Vagina (tissue), 2 donors: Measurements from ENCODE around the gene TMEM140. TPM values are rescaled to one million over a fixed set of nuclear protein-coding genes. Genes with fewer than 3 reads are reported as not detected.
"Not testable (repeated sequence)": the region's sequence is repeated elsewhere in the genome, so short reads cannot be mapped to it uniquely, and the experiment has no call there.

Experiments
- DNase-seq, 2 donors: peaks; one replicate each; pipeline ENCODE4 v3.0.0-alpha.2; 2017; ENCODE audit errors: extremely low spot score in 2 of 2
- H3K27ac ChIP-seq: fragments of 200-600 bp; sonication (generic); one replicate; pipeline ENCODE4 v1.5.1; 2019
- H3K27me3 ChIP-seq: fragments of 200-600 bp; sonication (generic); one replicate; pipeline ENCODE4 v1.5.1; 2019
- H3K36me3 ChIP-seq, 2 donors: fragments of 200-600 bp; sonication (generic); one replicate each; pipeline ENCODE4 v1.5.1; 2017 to 2019
- H3K4me1 ChIP-seq: fragments of 200-600 bp; sonication (generic); one replicate; pipeline ENCODE4 v1.5.1; 2019
- H3K4me3 ChIP-seq, 2 donors: fragments of 200-600 bp; sonication (generic); 1 replicate in 1 of 2; 2 replicates in 1 of 2; pipeline ENCODE4 v1.5.1; 2016 to 2019
- H3K9me3 ChIP-seq: fragments of 200-600 bp; sonication (generic); one replicate; pipeline ENCODE4 v1.5.1; 2019
- POLR2A ChIP-seq, 2 donors: fragments of 450-650 bp; IDR thresholded peaks; one replicate each; pipeline ENCODE4 v1.6.1; 2017; ENCODE audit warnings: antibody characterized with exemption in 2 of 2, mild to moderate bottlenecking in 2 of 2, moderate library complexity in 2 of 2
- POLR2AphosphoS5 ChIP-seq, 2 donors: sonication (generic); formaldehyde crosslinking; IDR thresholded peaks; one replicate each; pipeline ENCODE4 v1.9.0; 2017; ENCODE audit warnings: antibody characterized with exemption in 2 of 2, mild to moderate bottlenecking in 2 of 2, low read depth in 1 of 2; ENCODE audit not compliant: insufficient read depth in 1 of 2
- intact Hi-C: fragments of 100-400 bp; cut with DNase I; formaldehyde crosslinking; loops from one replicate; pipeline ENCODE4 v1.15.1; 2023
- total RNA-seq: library from RNA; depleted of rRNA; stranded (reverse); fragments of >200 nt; gene quantifications from one replicate; pipeline ENCODE4 v1.2.3, GENCODE V29; 2016
- TF ChIP-seq, protein P1 (sequence below), 3 experiments: fragments of 450-650 bp in 2 of 3; fragments of 200-600 bp in 1 of 3; sonication (generic) in 1 of 3; IDR thresholded peaks; one replicate each; pipeline ENCODE4 v1.5.1; 2017 to 2019; ENCODE audit warnings: antibody characterized with exemption in 3 of 3, mild to moderate bottlenecking in 2 of 3, moderate library complexity in 2 of 3

TMEM140 gene
- total RNA-seq, 1 donor from 2014 or later, result 20.4 TPM

DNA sequence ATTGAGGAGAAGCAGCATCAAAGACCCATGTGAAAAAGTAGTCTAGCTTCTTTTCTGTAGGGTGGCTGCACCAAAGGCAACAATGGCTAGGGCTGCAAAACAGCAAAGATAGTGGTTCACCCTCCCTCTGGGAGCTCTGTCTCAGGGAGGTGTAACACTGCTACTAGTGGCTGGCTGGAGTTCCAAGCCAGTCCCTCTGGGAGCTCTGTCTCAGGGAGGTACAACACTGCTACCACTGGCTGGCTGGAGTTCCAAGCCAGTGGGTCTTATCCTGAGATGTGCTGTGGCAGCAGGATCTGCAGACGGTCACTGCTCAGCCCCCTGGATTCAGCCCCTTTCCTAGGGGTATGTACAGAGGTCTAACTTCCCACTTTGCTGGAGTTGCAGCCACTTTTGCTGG lies 37.9 kb upstream of the TMEM140 start:
- Histone ChIP-seq H3K36me3 (no peaks in the 10 kb centered on the region), H3K27me3 (no peaks in the 10 kb centered on the region), H3K9me3 (no peaks in the 10 kb centered on the region), H3K4me3 (no peak overlapping the region), H3K4me1 (no peaks in the 10 kb centered on the region), H3K27ac (no peak overlapping the region)
- TF ChIP-seq POLR2A (IDR thresholded peaks at IDR 0.05) (no peak), POLR2AphosphoS5 (IDR thresholded peaks at IDR 0.05; ENCODE audit: insufficient read depth in 1 of 2, low read depth in 1 of 2) (no peak)
- TF ChIP-seq, protein P1, sequence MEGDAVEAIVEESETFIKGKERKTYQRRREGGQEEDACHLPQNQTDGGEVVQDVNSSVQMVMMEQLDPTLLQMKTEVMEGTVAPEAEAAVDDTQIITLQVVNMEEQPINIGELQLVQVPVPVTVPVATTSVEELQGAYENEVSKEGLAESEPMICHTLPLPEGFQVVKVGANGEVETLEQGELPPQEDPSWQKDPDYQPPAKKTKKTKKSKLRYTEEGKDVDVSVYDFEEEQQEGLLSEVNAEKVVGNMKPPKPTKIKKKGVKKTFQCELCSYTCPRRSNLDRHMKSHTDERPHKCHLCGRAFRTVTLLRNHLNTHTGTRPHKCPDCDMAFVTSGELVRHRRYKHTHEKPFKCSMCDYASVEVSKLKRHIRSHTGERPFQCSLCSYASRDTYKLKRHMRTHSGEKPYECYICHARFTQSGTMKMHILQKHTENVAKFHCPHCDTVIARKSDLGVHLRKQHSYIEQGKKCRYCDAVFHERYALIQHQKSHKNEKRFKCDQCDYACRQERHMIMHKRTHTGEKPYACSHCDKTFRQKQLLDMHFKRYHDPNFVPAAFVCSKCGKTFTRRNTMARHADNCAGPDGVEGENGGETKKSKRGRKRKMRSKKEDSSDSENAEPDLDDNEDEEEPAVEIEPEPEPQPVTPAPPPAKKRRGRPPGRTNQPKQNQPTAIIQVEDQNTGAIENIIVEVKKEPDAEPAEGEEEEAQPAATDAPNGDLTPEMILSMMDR (IDR thresholded peaks at IDR 0.05), result no peak
- no peak for DNase-seq
- intact Hi-C loops, result no loop called here

DNA sequence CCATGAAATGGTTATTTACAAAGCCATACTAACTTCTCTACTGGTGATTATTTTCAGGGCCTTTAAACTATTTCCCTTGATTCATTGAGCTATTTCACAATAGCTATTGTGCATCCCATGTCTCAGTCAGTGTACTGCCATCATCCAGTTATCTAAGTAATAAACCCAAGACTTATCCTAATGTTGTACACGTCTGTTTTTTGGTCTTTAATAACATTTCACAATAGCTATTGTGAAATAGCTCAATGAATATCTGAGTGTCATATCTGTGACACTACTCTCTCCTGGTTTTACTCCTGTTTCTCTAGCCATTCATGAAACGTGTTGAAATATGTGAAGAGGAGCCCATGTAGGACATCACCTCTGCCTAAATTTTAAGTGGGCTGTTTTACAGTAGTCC lies 36.5 kb upstream of the TMEM140 start:
- H3K27me3 ChIP-seq, result no peaks in the 10 kb centered on the region
- no peak for TF ChIP-seq POLR2AphosphoS5 (IDR thresholded peaks at IDR 0.05; ENCODE audit: insufficient read depth in 1 of 2, low read depth in 1 of 2)
- TF ChIP-seq, protein P1 (IDR thresholded peaks at IDR 0.05), result no peak
- TF ChIP-seq POLR2A (IDR thresholded peaks at IDR 0.05), result no peak
- no peaks in the 10 kb centered on the region for H3K4me1 ChIP-seq
- H3K27ac ChIP-seq, result no peak overlapping the region
- intact Hi-C loops, result no loop called here
- H3K4me3 ChIP-seq, result no peak overlapping the region
- no peaks in the 10 kb centered on the region for H3K9me3 ChIP-seq
- no peak for DNase-seq
- H3K36me3 ChIP-seq, result no peaks in the 10 kb centered on the region

DNA sequence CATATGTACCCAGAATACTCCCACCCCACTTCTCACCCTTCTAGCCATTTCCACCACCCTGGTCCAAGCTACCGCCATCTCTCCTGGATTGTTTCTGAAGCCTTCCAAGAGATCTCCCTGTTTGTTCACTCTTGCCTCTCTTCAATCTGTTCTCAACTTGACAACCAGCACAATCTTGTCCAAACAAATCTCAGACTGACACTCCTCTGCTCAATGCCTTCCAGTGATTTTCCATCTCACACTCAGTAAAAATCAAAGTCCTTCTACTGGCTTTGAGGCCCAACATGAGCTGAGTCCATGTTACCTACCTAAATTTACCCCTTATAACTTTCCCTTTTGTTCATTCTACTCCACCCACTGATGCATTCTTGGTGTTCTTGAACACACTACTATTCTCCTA lies 33.2 kb upstream of the TMEM140 start:
- Histone ChIP-seq H3K4me3 (no peak overlapping the region), H3K36me3 (no peaks in the 10 kb centered on the region), H3K9me3 (no peaks in the 10 kb centered on the region), H3K27ac (no peak overlapping the region), H3K4me1 (no peaks in the 10 kb centered on the region), H3K27me3 (no peaks in the 10 kb centered on the region)
- TF ChIP-seq, protein P1 (IDR thresholded peaks at IDR 0.05), result no peak
- TF ChIP-seq POLR2AphosphoS5 (IDR thresholded peaks at IDR 0.05; ENCODE audit: insufficient read depth in 1 of 2, low read depth in 1 of 2) (no peak), POLR2A (IDR thresholded peaks at IDR 0.05) (no peak)
- intact Hi-C loops, result no loop called here
- DNase-seq, result no peak

DNA sequence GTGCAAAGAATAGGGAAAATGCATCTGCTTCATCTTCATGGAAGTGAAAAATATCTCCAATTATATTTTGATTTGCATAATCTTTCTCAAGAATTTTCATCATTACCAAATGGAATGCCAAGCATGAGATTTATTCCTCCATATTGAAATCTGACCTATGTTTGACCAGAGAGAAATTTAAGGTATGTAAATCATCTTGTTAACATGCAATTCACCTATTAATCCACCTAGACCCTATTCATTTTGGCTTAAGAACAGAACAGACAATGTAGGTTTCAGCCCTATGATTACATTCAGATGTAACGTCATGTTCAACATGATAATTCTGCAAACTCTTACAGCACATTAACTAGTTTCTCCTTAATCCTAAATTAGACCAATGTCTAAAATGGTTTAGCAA lies 30.8 kb upstream of the TMEM140 start:
- TF ChIP-seq POLR2AphosphoS5 (IDR thresholded peaks at IDR 0.05; ENCODE audit: insufficient read depth in 1 of 2, low read depth in 1 of 2), result no peak
- no peak for TF ChIP-seq POLR2A (IDR thresholded peaks at IDR 0.05)
- TF ChIP-seq, protein P1 (IDR thresholded peaks at IDR 0.05), result no peak
- H3K36me3 ChIP-seq, result no peaks in the 10 kb centered on the region
- no peaks in the 10 kb centered on the region for H3K4me1 ChIP-seq
- intact Hi-C loops, result no loop called here
- no peak for DNase-seq
- H3K9me3 ChIP-seq, result no peaks in the 10 kb centered on the region
- no peaks in the 10 kb centered on the region for H3K27me3 ChIP-seq
- H3K27ac ChIP-seq, result no peak overlapping the region
- no peak overlapping the region for H3K4me3 ChIP-seq

DNA sequence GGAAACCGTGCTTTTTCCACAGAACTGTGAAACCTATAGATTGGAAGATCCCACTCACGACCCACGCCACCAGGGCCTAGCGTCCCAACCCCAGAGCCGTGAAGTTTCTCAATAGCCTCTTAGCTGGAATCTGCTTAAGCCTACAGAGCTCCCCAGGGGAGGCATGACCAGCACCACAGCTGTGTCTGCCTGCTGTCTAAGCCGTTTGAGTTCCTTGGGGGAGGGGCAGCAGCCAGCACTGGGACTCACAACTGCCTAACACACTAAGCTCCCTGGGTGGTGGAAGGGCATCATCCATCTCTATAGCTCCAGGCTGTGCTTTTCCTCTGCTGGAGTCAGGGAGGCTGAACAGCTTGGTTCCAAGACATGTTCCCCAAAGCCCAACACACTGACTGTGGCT lies 26.0 kb upstream of the TMEM140 start:
- Histone ChIP-seq H3K9me3 (no peaks in the 10 kb centered on the region), H3K27ac (no peak overlapping the region), H3K27me3 (no peaks in the 10 kb centered on the region), H3K36me3 (no peaks in the 10 kb centered on the region), H3K4me1 (no peaks in the 10 kb centered on the region), H3K4me3 (no peak overlapping the region)
- DNase-seq, result no peak
- intact Hi-C loops, result no loop called here
- TF ChIP-seq POLR2A (IDR thresholded peaks at IDR 0.05) (no peak), POLR2AphosphoS5 (IDR thresholded peaks at IDR 0.05; ENCODE audit: insufficient read depth in 1 of 2, low read depth in 1 of 2) (no peak)
- TF ChIP-seq, protein P1 (IDR thresholded peaks at IDR 0.05), result no peak

DNA sequence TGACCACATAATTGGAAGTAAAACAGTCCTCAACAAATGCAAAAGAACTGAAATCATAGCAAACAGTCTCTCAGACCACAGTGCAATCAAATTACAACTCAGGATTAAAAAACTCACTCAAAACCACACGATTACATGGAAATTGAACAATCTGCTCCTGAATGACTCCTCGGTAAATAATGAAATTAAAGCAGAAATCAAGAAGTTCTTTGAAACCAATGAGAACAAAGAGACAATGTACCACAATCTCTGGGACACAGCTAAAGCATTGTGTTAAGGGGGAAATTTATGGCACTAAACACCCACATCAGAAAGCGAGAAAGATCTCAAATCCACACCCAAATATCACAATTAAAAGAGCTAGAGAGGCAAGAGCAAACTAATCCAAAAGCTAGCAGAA lies 23.2 kb upstream of the TMEM140 start:
- H3K4me1 ChIP-seq, H3K36me3 ChIP-seq, H3K27me3 ChIP-seq, H3K4me3 ChIP-seq, DNase-seq, H3K9me3 ChIP-seq, intact Hi-C loops, H3K27ac ChIP-seq: not testable (repeated sequence)
